ENCODE results near the gene HTRA1. TPM values are rescaled to one million over a fixed set of nuclear protein-coding genes. Genes with fewer than 3 reads are reported as not detected.
A peak's percentile ranks its signal among the peaks of the same experiment; 100 is the strongest.

HTRA1 gene
- total and polyA plus RNA-seq, 12 donors, result 23.4 to 108 (median 70.2) TPM

GRCh38 chr10:122500194-122500593 lies 38.8 kb downstream of the HTRA1 start:
- WGBS, 2 donors, result 71 to 75% methylated on average over 5 of the region's 5 CpGs
- peaks cover 11 to 64% (median 48%) of the 10 kb centered on the region in 9 donors for H3K4me1 ChIP-seq
- no peaks in the 10 kb centered on the region for H3K27me3 ChIP-seq
- no peak for ATAC-seq
- no peak overlapping the region for H3K4me3 ChIP-seq
- DNase-seq, result no peak
- H3K36me3 ChIP-seq, result peaks cover 0 to 14% (median 0%) of the 10 kb centered on the region in 9 donors
- H3K9me3 ChIP-seq, result no peaks in the 10 kb centered on the region
- TF ChIP-seq CTCF (IDR thresholded peaks at IDR 0.05), result no peak
- intact Hi-C loops (cut with DNase I), result loop anchor here in 1 of 10 donors (5.0 kb wide), 1 partner anchor 38 kb away; the partner anchor contains the start of gene HTRA1
- H3K27ac ChIP-seq, result peak overlapping the region in 2 of 10 donors; percentile 59 to 76

- H3K36me3 ChIP-seq, result peaks cover 0 to 14% (median 0%) of the 10 kb centered on the region in 9 donors
- H3K4me3 ChIP-seq, result no peak overlapping the region
- DNase-seq (no peak), ATAC-seq (no peak)
- no peaks in the 10 kb centered on the region for H3K9me3 ChIP-seq
- peaks cover 11 to 64% (median 43%) of the 10 kb centered on the region in 9 donors for H3K4me1 ChIP-seq
- no peak for TF ChIP-seq CTCF (IDR thresholded peaks at IDR 0.05)
- WGBS, 2 donors, result 93 to 95% methylated on average over 6 of the region's 6 CpGs
- peak overlapping the region in 1 of 10 donors; percentile 76 for H3K27ac ChIP-seq
- H3K27me3 ChIP-seq, result no peaks in the 10 kb centered on the region
- intact Hi-C loops (cut with DNase I), result loop anchor here in 1 of 10 donors (5.0 kb wide), 1 partner anchor 38 kb away; the partner anchor contains the start of gene HTRA1
Measured at GRCh38 chr10:122500726-122501125, 39.4 kb downstream of the HTRA1 start.

GRCh38 chr10:122503012-122503411 lies 41.7 kb downstream of the HTRA1 start:
- intact Hi-C loops (cut with DNase I), result loop anchor here in 1 of 10 donors (5.0 kb wide), 1 partner anchor 41 kb away; the partner anchor contains the start of gene HTRA1
- DNase-seq, result no peak
- H3K9me3 ChIP-seq, result no peaks in the 10 kb centered on the region
- no peak for TF ChIP-seq CTCF (IDR thresholded peaks at IDR 0.05)
- peaks cover 11 to 57% (median 38%) of the 10 kb centered on the region in 9 donors for H3K4me1 ChIP-seq
- H3K27me3 ChIP-seq, result no peaks in the 10 kb centered on the region
- no peak for ATAC-seq
- peaks cover 0 to 35% (median 0%) of the 10 kb centered on the region in 9 donors for H3K36me3 ChIP-seq
- H3K4me3 ChIP-seq, result no peak overlapping the region
- H3K27ac ChIP-seq, result no peak overlapping the region
- WGBS, 2 donors, result 93 to 95% methylated on average over 13 of the region's 13 CpGs

- whole genome bisulfite sequencing, 2 donors, result 78 to 81% methylated on average over 17 of the region's 17 CpGs
- Histone ChIP-seq H3K27me3 (no peaks in the 10 kb centered on the region), H3K4me3 (no peak overlapping the region), H3K27ac (peak overlapping the region in 7 of 10 donors; percentile 15 to 62 (median 39)), H3K9me3 (no peaks in the 10 kb centered on the region), H3K4me1 (peaks cover 7 to 48% (median 28%) of the 10 kb centered on the region in 9 donors), H3K36me3 (peaks cover 0 to 45% (median 8%) of the 10 kb centered on the region in 9 donors)
- no peak for DNase-seq
- no peak for TF ChIP-seq CTCF (IDR thresholded peaks at IDR 0.05)
- intact Hi-C loops (cut with DNase I), result loop anchor here in 1 of 10 donors (5.0 kb wide), 1 partner anchor 42 kb away; the partner anchor contains the start of gene HTRA1
- ATAC-seq, result peak in 2 of 8 donors; percentile 1 to 2
Measured at GRCh38 chr10:122503886-122504609, 42.7 kb downstream of the HTRA1 start.

Measured in heart right ventricle (tissue), 16 donors.